Ureter (tissue), 1 donor: ENCODE data around the gene SLC34A2. TPM values are rescaled to one million over a fixed set of nuclear protein-coding genes. Genes with fewer than 3 reads are reported as not detected.

Experiments used
- DNase-seq: peaks from one replicate; pipeline ENCODE4 v3.0.0-alpha.2; 2020; ENCODE audit warnings: low spot score
- total RNA-seq: library from RNA; stranded (reverse); gene quantifications from one replicate; pipeline ENCODE4 v1.2.4, GENCODE V29; 2023
- donor health status: DM: yes; HTN: yes; CAD: no.

SLC34A2 gene
- total RNA-seq, 1 donor from 2014 or later, result 2.5 TPM

- DNase-seq, result no peak
Observed at GRCh38 chr4:25723409-25723808, 67.8 kb downstream of the SLC34A2 start.

GRCh38 chr4:25725870-25726269 is 70.2 kb downstream of the SLC34A2 start:
- DNase-seq, result no peak

DNA sequence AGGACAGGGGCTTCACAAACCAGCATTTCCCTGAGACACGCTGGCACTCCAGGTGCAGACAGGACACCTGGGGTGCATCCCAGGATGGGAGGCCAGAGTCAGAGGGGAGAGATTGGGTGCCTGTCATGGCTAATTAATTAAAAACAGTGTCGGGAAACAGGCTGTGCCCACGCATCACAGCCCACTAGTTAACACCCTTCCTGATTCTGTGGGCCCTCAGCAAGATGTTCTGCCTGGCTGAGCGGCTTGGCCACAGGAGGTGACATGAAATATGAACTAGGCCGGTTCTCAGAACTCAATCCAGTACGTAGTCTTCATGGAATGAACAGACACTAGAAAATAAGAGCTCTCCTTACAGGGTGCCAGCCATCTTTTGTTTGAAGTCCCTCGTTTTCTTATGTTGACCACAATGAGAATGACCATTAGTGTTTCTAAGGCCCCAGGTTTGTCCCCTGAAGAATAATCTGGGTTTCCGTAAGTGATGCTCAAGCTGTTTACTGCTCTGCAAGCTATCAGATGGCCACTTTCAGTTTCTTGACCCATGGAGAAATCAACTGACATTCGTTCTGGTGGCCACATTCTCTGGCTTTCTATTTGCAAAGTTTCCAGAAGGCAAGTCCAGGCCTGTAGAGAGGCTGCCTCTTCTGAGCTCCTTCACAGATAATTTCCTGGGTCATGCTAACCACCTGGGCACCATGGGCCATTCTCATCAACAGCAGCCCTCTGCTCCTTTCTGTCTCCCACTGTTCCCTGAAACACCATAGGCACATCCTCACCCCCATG is 72.3 kb downstream of the SLC34A2 start:
- DNase-seq, result no peak

Other genes starting within 250 kb of the SLC34A2 start
- 100 TPM for gene SEL1L3, start 207.1 kb downstream of the SLC34A2 start, total RNA-seq